ENCODE data around the gene ZNF484. TPM values are rescaled to one million over a fixed set of nuclear protein-coding genes. Genes with fewer than 3 reads are reported as not detected.
"Not testable (repeated sequence)": the region's sequence is repeated elsewhere in the genome, so short reads cannot be mapped to it uniquely, and the experiment has no call there.

Gene ZNF484
- polyA plus RNA-seq, 1 donor (not counting 4 experiments of a cell fraction or from before 2014, with no cell fraction given) = 4.0 TPM

DNA sequence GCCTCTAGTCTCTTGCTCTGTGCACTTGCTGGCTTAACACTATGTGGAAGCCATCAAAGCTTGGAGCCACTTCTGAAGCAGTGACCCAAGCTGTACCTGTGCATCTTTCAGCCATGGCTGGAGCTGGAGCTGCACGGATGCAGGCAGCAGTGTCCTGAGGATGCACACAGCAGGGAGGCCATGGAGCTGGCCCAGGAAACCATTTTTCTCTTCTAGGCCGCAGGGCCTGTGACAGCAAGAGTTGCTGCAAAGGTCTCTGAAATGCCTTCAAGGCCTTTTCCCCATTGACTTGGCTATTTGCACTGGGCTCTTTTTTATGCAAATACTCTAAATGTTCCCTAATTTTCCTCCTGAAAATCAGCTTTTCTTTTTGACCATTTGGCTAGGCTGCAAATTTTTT lies 12.9 kb upstream of the ZNF484 start:
- Histone ChIP-seq H3K36me3 (ENCODE audit: control insufficient read depth in 2 of 2, extremely low read depth in 1 of 2, insufficient read depth in 2 of 2, low read length in 2 of 2) (no peaks in the 10 kb centered on the region), H2AFZ (ENCODE audit: control insufficient read depth, low read length) (no peak overlapping the region), H3K9ac (ENCODE audit: control insufficient read depth, extremely low read depth, insufficient read depth, low read length) (no peak overlapping the region), H3K4me3 (ENCODE audit: control insufficient read depth in 2 of 3, extremely low read depth in 1 of 3, insufficient read depth in 2 of 3, low read depth in 1 of 3, low read length in 3 of 3) (no peak overlapping the region), H3K9me3 (ENCODE audit: control insufficient read depth, low read depth, low read length) (no peaks in the 10 kb centered on the region), H3K79me2 (ENCODE audit: control insufficient read depth, insufficient read depth, low read length) (no peaks in the 10 kb centered on the region), H3K27me3 (ENCODE audit: control insufficient read depth, extremely low read depth, insufficient read depth, low read length) (peaks cover 23% of the 10 kb centered on the region), H4K20me1 (ENCODE audit: control insufficient read depth, extremely low read depth, insufficient read depth, low read length) (no peaks in the 10 kb centered on the region), H3K27ac (ENCODE audit: control insufficient read depth, insufficient read depth, low read length) (no peak overlapping the region), H3K9me1 (ENCODE audit: control insufficient read depth, extremely low read depth, insufficient read depth, low read length) (no peaks in the 10 kb centered on the region), H3K4me2 (ENCODE audit: control insufficient read depth, extremely low read depth, insufficient read depth, low read depth, low read length) (no peak overlapping the region), H3K4me1 (ENCODE audit: control insufficient read depth, extremely low read depth, insufficient read depth, low read length) (no peaks in the 10 kb centered on the region)
- TF ChIP-seq EZH2 (IDR thresholded peaks at IDR 0.05; ENCODE audit: low read length) = no peak
- no peak for TF ChIP-seq CTCF (optimal IDR thresholded peaks at IDR 0.05 in 1 of 3, IDR thresholded peaks at IDR 0.05 in 1 of 3, conservative IDR thresholded peaks at IDR 0.05 in 1 of 3; ENCODE audit: extremely low read depth in 1 of 3, insufficient read depth in 2 of 3, low read length in 3 of 3)
- DNase-seq (ENCODE audit: low read depth, low spot score) (no peak), FAIRE-seq (no peak)
- dilution Hi-C loops (cut with MboI; ENCODE audit: extremely low pct_ligation_motif_present, low sequenced_read_pairs) = no loop called here

DNA sequence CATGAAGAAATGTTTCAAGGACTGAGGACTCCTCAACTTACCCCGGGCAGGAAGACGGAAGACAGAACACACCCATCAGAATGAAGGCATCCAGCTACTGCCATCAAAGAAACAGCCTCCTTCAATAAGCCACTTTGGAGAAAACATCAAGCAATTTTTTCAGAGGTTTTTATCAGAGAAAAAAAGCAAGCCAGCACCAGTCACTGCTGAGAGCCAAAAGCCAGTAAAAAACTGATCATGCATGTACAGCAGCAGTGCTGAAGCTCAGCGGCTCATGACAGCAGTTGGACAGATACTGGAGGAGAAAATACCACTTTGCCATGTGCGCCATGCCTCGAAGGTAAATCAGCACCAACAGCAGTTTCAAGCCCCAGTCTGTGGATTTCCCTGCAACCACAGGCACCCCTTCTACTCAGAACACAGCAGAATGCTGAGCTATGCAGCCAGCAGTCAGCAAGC lies 10.1 kb upstream of the ZNF484 start:
- FAIRE-seq (no peak), DNase-seq (ENCODE audit: low read depth, low spot score) (no peak)
- Histone ChIP-seq H3K4me1 (ENCODE audit: control insufficient read depth, extremely low read depth, insufficient read depth, low read length) (no peaks in the 10 kb centered on the region), H3K36me3 (ENCODE audit: control insufficient read depth in 2 of 2, extremely low read depth in 1 of 2, insufficient read depth in 2 of 2, low read length in 2 of 2) (no peaks in the 10 kb centered on the region), H2AFZ (ENCODE audit: control insufficient read depth, low read length) (no peak overlapping the region), H3K27me3 (ENCODE audit: control insufficient read depth, extremely low read depth, insufficient read depth, low read length) (peaks cover 23% of the 10 kb centered on the region), H3K9me3 (ENCODE audit: control insufficient read depth, low read depth, low read length) (no peaks in the 10 kb centered on the region), H3K4me3 (ENCODE audit: control insufficient read depth in 2 of 3, extremely low read depth in 1 of 3, insufficient read depth in 2 of 3, low read depth in 1 of 3, low read length in 3 of 3) (no peak overlapping the region), H3K79me2 (ENCODE audit: control insufficient read depth, insufficient read depth, low read length) (no peaks in the 10 kb centered on the region), H3K27ac (ENCODE audit: control insufficient read depth, insufficient read depth, low read length) (no peak overlapping the region), H3K4me2 (ENCODE audit: control insufficient read depth, extremely low read depth, insufficient read depth, low read depth, low read length) (no peak overlapping the region), H3K9ac (ENCODE audit: control insufficient read depth, extremely low read depth, insufficient read depth, low read length) (no peak overlapping the region), H4K20me1 (ENCODE audit: control insufficient read depth, extremely low read depth, insufficient read depth, low read length) (no peaks in the 10 kb centered on the region), H3K9me1 (ENCODE audit: control insufficient read depth, extremely low read depth, insufficient read depth, low read length) (no peaks in the 10 kb centered on the region)
- TF ChIP-seq EZH2 (IDR thresholded peaks at IDR 0.05; ENCODE audit: low read length) = no peak
- dilution Hi-C loops (cut with MboI; ENCODE audit: extremely low pct_ligation_motif_present, low sequenced_read_pairs) = no loop called here

DNA sequence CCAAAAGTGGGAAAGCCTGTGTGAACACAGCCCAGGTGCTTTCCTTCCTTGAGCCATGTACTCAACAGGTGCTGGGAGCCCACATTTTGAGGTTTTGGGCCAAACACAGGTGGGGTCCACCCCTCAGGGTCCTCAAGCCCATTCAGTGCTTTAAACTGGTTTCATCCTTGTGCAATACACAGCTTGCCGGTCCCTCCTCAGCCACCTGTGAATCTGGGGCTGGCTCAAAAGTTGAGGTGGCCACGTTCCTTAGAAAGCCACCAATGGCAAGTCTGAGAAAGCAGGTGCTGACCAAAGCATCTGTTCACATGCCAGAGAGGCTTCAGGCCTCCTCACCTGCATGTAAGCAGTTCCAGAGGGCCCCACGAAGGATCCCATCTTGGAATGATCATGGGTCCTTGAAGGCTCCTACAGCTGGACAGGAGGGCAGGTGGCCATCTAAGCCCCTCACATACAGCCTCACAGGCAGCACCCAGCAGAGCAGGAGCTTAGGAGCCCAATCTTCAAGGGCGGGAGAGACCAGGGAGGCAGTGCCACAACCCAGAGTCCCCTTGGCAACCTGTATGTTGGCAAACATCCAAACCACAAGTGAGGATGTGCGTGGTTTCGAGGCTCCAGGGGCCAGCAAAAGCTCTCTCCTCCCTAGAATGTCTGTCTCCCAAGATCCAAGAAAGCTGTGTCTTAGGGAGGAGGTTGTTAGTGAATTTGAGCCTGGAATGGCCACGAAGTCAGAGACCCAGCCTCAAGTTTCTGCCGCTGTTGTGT lies 9.2 kb upstream of the ZNF484 start:
- H4K20me1 ChIP-seq (ENCODE audit: control insufficient read depth, extremely low read depth, insufficient read depth, low read length); H3K9me3 ChIP-seq (ENCODE audit: control insufficient read depth, low read depth, low read length); H2AFZ ChIP-seq (ENCODE audit: control insufficient read depth, low read length); H3K9me1 ChIP-seq (ENCODE audit: control insufficient read depth, extremely low read depth, insufficient read depth, low read length); H3K4me2 ChIP-seq (ENCODE audit: control insufficient read depth, extremely low read depth, insufficient read depth, low read depth, low read length); dilution Hi-C loops (cut with MboI; ENCODE audit: extremely low pct_ligation_motif_present, low sequenced_read_pairs); H3K79me2 ChIP-seq (ENCODE audit: control insufficient read depth, insufficient read depth, low read length); FAIRE-seq; H3K4me3 ChIP-seq (ENCODE audit: control insufficient read depth in 2 of 3, extremely low read depth in 1 of 3, insufficient read depth in 2 of 3, low read depth in 1 of 3, low read length in 3 of 3); H3K9ac ChIP-seq (ENCODE audit: control insufficient read depth, extremely low read depth, insufficient read depth, low read length); H3K36me3 ChIP-seq (ENCODE audit: control insufficient read depth in 2 of 2, extremely low read depth in 1 of 2, insufficient read depth in 2 of 2, low read length in 2 of 2); H3K4me1 ChIP-seq (ENCODE audit: control insufficient read depth, extremely low read depth, insufficient read depth, low read length); H3K27ac ChIP-seq (ENCODE audit: control insufficient read depth, insufficient read depth, low read length); DNase-seq (ENCODE audit: low read depth, low spot score): not testable (repeated sequence)
- peaks cover 23% of the 10 kb centered on the region for H3K27me3 ChIP-seq (ENCODE audit: control insufficient read depth, extremely low read depth, insufficient read depth, low read length)

- H3K4me1 ChIP-seq (ENCODE audit: control insufficient read depth, extremely low read depth, insufficient read depth, low read length); H3K79me2 ChIP-seq (ENCODE audit: control insufficient read depth, insufficient read depth, low read length); DNase-seq (ENCODE audit: low read depth, low spot score); FAIRE-seq; H3K9me1 ChIP-seq (ENCODE audit: control insufficient read depth, extremely low read depth, insufficient read depth, low read length); H3K4me3 ChIP-seq (ENCODE audit: control insufficient read depth in 2 of 3, extremely low read depth in 1 of 3, insufficient read depth in 2 of 3, low read depth in 1 of 3, low read length in 3 of 3); H3K36me3 ChIP-seq (ENCODE audit: control insufficient read depth in 2 of 2, extremely low read depth in 1 of 2, insufficient read depth in 2 of 2, low read length in 2 of 2); H3K9ac ChIP-seq (ENCODE audit: control insufficient read depth, extremely low read depth, insufficient read depth, low read length); H3K9me3 ChIP-seq (ENCODE audit: control insufficient read depth, low read depth, low read length); H3K27ac ChIP-seq (ENCODE audit: control insufficient read depth, insufficient read depth, low read length); H2AFZ ChIP-seq (ENCODE audit: control insufficient read depth, low read length); H3K4me2 ChIP-seq (ENCODE audit: control insufficient read depth, extremely low read depth, insufficient read depth, low read depth, low read length); H4K20me1 ChIP-seq (ENCODE audit: control insufficient read depth, extremely low read depth, insufficient read depth, low read length); dilution Hi-C loops (cut with MboI; ENCODE audit: extremely low pct_ligation_motif_present, low sequenced_read_pairs): not testable (repeated sequence)
- peaks cover 22% of the 10 kb centered on the region for H3K27me3 ChIP-seq (ENCODE audit: control insufficient read depth, extremely low read depth, insufficient read depth, low read length)
These were observed 6.0 kb upstream of the ZNF484 start for GRCh38 chr9:92883666-92884405.
